Astrocyte (in vitro differentiated cells and primary cell): ENCODE results near the gene CMPK2.

ENCODE experiments used
- EZH2 ChIP-seq: IDR thresholded peaks from 2 replicates; pipeline ENCODE4 v1.6.1; 2012; ENCODE audit warnings: mild to moderate bottlenecking, low read length, inconsistent platforms; ENCODE audit not compliant: insufficient read depth
- TF ChIP-seq, protein P1 (sequence below): IDR thresholded peaks from 2 replicates; pipeline ENCODE4 v1.5.1; 2011; ENCODE audit warnings: low read depth, mild to moderate bottlenecking, inconsistent platforms, low read length, moderate library complexity; ENCODE audit not compliant: insufficient read depth

DNA sequence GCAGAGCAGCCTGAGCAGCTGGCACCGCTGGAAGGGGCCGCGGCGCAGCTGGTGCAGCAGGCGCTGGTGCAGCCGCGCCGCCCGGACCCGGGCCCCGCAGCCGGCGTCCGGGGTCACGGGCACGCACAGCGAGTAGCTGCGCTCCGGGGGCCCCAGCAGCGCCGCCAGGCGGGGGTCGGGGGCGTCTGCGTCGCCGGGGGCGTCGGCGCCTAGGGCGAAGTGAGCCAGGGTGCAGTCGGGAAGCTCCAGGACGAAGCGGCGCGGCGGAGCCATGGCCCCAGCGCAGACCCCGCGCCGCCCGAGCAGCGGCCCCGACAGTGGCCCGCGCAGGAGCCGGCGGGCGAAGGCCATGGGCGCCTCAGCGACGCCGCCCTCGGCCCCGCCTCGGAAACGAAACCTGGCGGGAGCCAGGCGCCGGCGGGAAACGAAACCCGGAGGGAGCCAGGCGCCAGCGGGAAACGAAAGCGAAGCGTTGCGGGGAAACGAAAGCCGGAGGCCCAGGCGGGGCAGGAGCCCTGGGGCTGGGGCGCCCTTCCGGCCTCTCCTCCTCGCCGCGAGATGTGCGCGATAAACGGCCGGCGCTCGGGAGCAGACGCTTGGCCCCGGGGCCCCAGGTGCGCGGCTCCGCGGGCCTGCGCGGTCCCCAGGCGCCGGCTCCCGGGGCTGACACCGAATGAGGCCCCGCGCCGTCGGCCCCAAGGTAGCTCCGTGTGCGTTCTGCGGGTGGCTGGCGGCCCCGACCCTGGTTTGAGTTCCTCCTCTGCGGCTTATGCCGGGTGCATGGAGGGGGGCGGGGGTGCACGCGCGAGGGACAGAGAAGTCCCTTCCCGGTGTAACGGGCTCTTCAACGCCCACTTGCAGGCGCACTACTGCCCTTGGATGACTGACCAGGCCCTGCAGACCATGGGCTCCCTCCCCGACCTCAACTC lies at the start of gene CMPK2:
- peak; percentile 55 for TF ChIP-seq EZH2
- TF ChIP-seq, protein P1, sequence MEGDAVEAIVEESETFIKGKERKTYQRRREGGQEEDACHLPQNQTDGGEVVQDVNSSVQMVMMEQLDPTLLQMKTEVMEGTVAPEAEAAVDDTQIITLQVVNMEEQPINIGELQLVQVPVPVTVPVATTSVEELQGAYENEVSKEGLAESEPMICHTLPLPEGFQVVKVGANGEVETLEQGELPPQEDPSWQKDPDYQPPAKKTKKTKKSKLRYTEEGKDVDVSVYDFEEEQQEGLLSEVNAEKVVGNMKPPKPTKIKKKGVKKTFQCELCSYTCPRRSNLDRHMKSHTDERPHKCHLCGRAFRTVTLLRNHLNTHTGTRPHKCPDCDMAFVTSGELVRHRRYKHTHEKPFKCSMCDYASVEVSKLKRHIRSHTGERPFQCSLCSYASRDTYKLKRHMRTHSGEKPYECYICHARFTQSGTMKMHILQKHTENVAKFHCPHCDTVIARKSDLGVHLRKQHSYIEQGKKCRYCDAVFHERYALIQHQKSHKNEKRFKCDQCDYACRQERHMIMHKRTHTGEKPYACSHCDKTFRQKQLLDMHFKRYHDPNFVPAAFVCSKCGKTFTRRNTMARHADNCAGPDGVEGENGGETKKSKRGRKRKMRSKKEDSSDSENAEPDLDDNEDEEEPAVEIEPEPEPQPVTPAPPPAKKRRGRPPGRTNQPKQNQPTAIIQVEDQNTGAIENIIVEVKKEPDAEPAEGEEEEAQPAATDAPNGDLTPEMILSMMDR: no peak
